HEK293 (cell line): ENCODE results near the gene COMMD8.

Source experiments
- CTCF ChIA-PET: fragments of 350-600 bp; formaldehyde crosslinking; extraction: SDS; loops from one replicate; lab custom pipeline; 2021; ENCODE audit warnings: antibody characterized with exemption; lab: Yijun Ruan, JAX
- POLR2A ChIA-PET: fragments of 300-600 bp; formaldehyde crosslinking; extraction: SDS; loops from one replicate; lab custom pipeline; 2020; ENCODE audit warnings: antibody characterized with exemption, inconsistent platforms; lab: Yijun Ruan, JAX
- H3K27ac ChIP-seq: fragments of 200-500 bp; sonication (Bioruptor generic); 2 replicates; pipeline ENCODE4 v1.5.1; 2014; ENCODE audit warnings: low read depth, low read length, control low read depth, inconsistent platforms; ENCODE audit errors: extremely low read depth
- H3K36me3 ChIP-seq, 2 experiments: fragments of 200-500 bp in 1 of 2; sonication (Bioruptor generic) in 1 of 2; 1 replicate in 1 of 2; 2 replicates in 1 of 2; pipeline ENCODE4 v1.5.1; 2014 to 2017; ENCODE audit warnings: inconsistent platforms in 2 of 2, low read length in 2 of 2; ENCODE audit not compliant: control insufficient read depth in 2 of 2, insufficient read depth in 1 of 2
- H3K4me1 ChIP-seq: fragments of 200-500 bp; sonication (Bioruptor generic); 2 replicates; pipeline ENCODE4 v1.5.1; 2014; ENCODE audit warnings: mild to moderate bottlenecking, low read length, inconsistent platforms; ENCODE audit not compliant: control insufficient read depth, insufficient read depth
- H3K4me3 ChIP-seq: 2 replicates; pipeline ENCODE4 v1.5.1; 2011; ENCODE audit warnings: low read depth, mild to moderate bottlenecking, control low read depth, low read length, moderate library complexity
- H3K9me3 ChIP-seq: fragments of 200-500 bp; sonication (Bioruptor generic); 2 replicates; pipeline ENCODE4 v1.5.1; 2014; ENCODE audit warnings: low read depth, low read length, inconsistent platforms; ENCODE audit not compliant: control insufficient read depth, insufficient read depth
- CTCF ChIP-seq: fragments of 450-650 bp; formaldehyde crosslinking; IDR thresholded peaks from 2 replicates; pipeline ENCODE4 v1.5.1; 2016; ENCODE audit warnings: missing biosample characterization, missing genetic modification characterization
- HIC1 ChIP-seq: fragments of 450-650 bp; formaldehyde crosslinking; IDR thresholded peaks from 2 replicates; pipeline ENCODE4 v1.5.1; 2016; ENCODE audit warnings: missing biosample characterization, missing genetic modification characterization
- HOXA7 ChIP-seq: sonication (generic); formaldehyde crosslinking; IDR thresholded peaks from 2 replicates; pipeline ENCODE4 v1.8.1; 2022; ENCODE audit warnings: missing genetic modification reagents, borderline replicate concordance
- KLF10 ChIP-seq: fragments of 450-650 bp; IDR thresholded peaks from 2 replicates; pipeline ENCODE4 v1.5.1; 2018; ENCODE audit warnings: missing biosample characterization, mild to moderate bottlenecking, missing genetic modification characterization
- YY1 ChIP-seq: fragments of 450-650 bp; formaldehyde crosslinking; IDR thresholded peaks from 2 replicates; pipeline ENCODE4 v1.5.1; 2018; ENCODE audit warnings: missing biosample characterization, missing genetic modification characterization
- ZBTB21 ChIP-seq: fragments of 450-650 bp; formaldehyde crosslinking; IDR thresholded peaks from 2 replicates; pipeline ENCODE4 v1.5.1; 2017; ENCODE audit warnings: missing biosample characterization, missing genetic modification characterization
- ZBTB49 ChIP-seq: fragments of 450-650 bp; formaldehyde crosslinking; IDR thresholded peaks from 2 replicates; pipeline ENCODE4 v1.5.1; 2016; ENCODE audit warnings: missing biosample characterization, missing genetic modification characterization, low read depth
- ZBTB7A ChIP-seq: fragments of 450-650 bp; formaldehyde crosslinking; IDR thresholded peaks from 2 replicates; pipeline ENCODE4 v1.5.1; 2016; ENCODE audit warnings: low read depth, missing biosample characterization, missing genetic modification characterization
- ZNF114 ChIP-seq: fragments of 450-650 bp; formaldehyde crosslinking; IDR thresholded peaks from 2 replicates; pipeline ENCODE4 v1.5.0; 2017; ENCODE audit warnings: missing biosample characterization, missing genetic modification characterization
- ZNF248 ChIP-seq: fragments of 450-650 bp; formaldehyde crosslinking; IDR thresholded peaks from 2 replicates; pipeline ENCODE4 v1.5.1; 2017; ENCODE audit warnings: missing biosample characterization, missing genetic modification characterization
- ZNF433 ChIP-seq: fragments of 450-650 bp; formaldehyde crosslinking; IDR thresholded peaks from 2 replicates; pipeline ENCODE4 v1.5.1; 2016; ENCODE audit warnings: missing biosample characterization, missing genetic modification characterization, low read depth
- ZNF514 ChIP-seq: fragments of 450-650 bp; formaldehyde crosslinking; IDR thresholded peaks from 2 replicates; pipeline ENCODE4 v1.5.1; 2016; ENCODE audit warnings: missing biosample characterization, missing genetic modification characterization
- ZNF549 ChIP-seq: fragments of 450-650 bp; IDR thresholded peaks from 2 replicates; pipeline ENCODE4 v1.5.1; 2018; ENCODE audit warnings: missing biosample characterization, missing genetic modification characterization, mild to moderate bottlenecking, inconsistent platforms, moderate library complexity
- ZNF561 ChIP-seq: fragments of 450-650 bp; IDR thresholded peaks from 2 replicates; pipeline ENCODE4 v1.5.1; 2018; ENCODE audit warnings: missing biosample characterization, missing genetic modification characterization, borderline replicate concordance
- ZNF701 ChIP-seq: fragments of 450-650 bp; formaldehyde crosslinking; IDR thresholded peaks from 2 replicates; pipeline ENCODE4 v1.5.1; 2016; ENCODE audit warnings: missing biosample characterization, missing genetic modification characterization
- ZNF791 ChIP-seq: fragments of 450-650 bp; formaldehyde crosslinking; IDR thresholded peaks from 2 replicates; pipeline ENCODE4 v1.5.1; 2016; ENCODE audit warnings: missing biosample characterization, missing genetic modification characterization
- ZXDB ChIP-seq: fragments of 450-650 bp; formaldehyde crosslinking; IDR thresholded peaks from 2 replicates; pipeline ENCODE4 v1.5.1; 2016; ENCODE audit warnings: missing biosample characterization, missing genetic modification characterization
- TF ChIP-seq, protein P1 (sequence below): fragments of 450-650 bp; formaldehyde crosslinking; IDR thresholded peaks from 2 replicates; pipeline ENCODE4 v1.5.1; 2016; ENCODE audit warnings: missing biosample characterization, missing genetic modification characterization
- TF ChIP-seq, protein P2 (sequence below): fragments of 450-650 bp; IDR thresholded peaks from 2 replicates; pipeline ENCODE4 v1.5.1; 2018; ENCODE audit warnings: missing biosample characterization, mild to moderate bottlenecking, missing genetic modification characterization

Gene COMMD8

GRCh38 chr4:47474799-47475198, 11.3 kb upstream of the COMMD8 start:
- no peaks in the 10 kb centered on the region for H3K4me1 ChIP-seq
- TF ChIP-seq, protein P1, sequence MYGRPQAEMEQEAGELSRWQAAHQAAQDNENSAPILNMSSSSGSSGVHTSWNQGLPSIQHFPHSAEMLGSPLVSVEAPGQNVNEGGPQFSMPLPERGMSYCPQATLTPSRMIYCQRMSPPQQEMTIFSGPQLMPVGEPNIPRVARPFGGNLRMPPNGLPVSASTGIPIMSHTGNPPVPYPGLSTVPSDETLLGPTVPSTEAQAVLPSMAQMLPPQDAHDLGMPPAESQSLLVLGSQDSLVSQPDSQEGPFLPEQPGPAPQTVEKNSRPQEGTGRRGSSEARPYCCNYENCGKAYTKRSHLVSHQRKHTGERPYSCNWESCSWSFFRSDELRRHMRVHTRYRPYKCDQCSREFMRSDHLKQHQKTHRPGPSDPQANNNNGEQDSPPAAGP (tag by site-specific recombination) = no peak
- TF ChIP-seq ZNF561 (no peak), ZNF514 (tag by site-specific recombination) (no peak), HIC1 (no peak), ZBTB7A (tag by site-specific recombination) (no peak), ZNF549 (tag by site-specific recombination) (no peak), KLF10 (no peak), YY1 (tag by site-specific recombination) (no peak), ZBTB49 (tag by site-specific recombination) (no peak), CTCF (no peak), ZBTB21 (tag by site-specific recombination) (no peak), ZXDB (tag by site-specific recombination) (no peak), ZNF114 (no peak), HOXA7 (CRISPR knock-in tag) (no peak), ZNF791 (tag by site-specific recombination) (no peak), ZNF433 (tag by site-specific recombination) (no peak), ZNF701 (tag by site-specific recombination) (no peak), ZNF248 (tag by site-specific recombination) (no peak)
- TF ChIP-seq, protein P2, sequence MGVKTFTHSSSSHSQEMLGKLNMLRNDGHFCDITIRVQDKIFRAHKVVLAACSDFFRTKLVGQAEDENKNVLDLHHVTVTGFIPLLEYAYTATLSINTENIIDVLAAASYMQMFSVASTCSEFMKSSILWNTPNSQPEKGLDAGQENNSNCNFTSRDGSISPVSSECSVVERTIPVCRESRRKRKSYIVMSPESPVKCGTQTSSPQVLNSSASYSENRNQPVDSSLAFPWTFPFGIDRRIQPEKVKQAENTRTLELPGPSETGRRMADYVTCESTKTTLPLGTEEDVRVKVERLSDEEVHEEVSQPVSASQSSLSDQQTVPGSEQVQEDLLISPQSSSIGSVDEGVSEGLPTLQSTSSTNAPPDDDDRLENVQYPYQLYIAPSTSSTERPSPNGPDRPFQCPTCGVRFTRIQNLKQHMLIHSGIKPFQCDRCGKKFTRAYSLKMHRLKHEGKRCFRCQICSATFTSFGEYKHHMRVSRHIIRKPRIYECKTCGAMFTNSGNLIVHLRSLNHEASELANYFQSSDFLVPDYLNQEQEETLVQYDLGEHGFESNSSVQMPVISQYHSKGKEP = no peak
- H3K27ac ChIP-seq = no peak overlapping the region
- CTCF ChIA-PET = no interaction called here
- H3K4me3 ChIP-seq = no peak overlapping the region
- H3K9me3 ChIP-seq = no peaks in the 10 kb centered on the region
- H3K36me3 ChIP-seq = no peaks in the 10 kb centered on the region
- POLR2A ChIA-PET = no interaction called here
